Ishikawa (cell line): Measurements from ENCODE around the gene PYCARD.

ENCODE experiments used
- CEBPB ChIP-seq: IDR thresholded peaks from 2 replicates; pipeline ENCODE4 v1.6.1; 2012
- CREB1 ChIP-seq: IDR thresholded peaks from 2 replicates; pipeline ENCODE4 v1.6.1; 2012; ENCODE audit warnings: low read depth
- EGR1 ChIP-seq: IDR thresholded peaks from 2 replicates; pipeline ENCODE4 v1.6.1; 2012
- EP300 ChIP-seq: IDR thresholded peaks from 2 replicates; pipeline ENCODE4 v1.6.1; 2012; ENCODE audit warnings: borderline replicate concordance
- MAX ChIP-seq: IDR thresholded peaks from 2 replicates; pipeline ENCODE4 v1.6.1; 2012
- NFIC ChIP-seq: IDR thresholded peaks from 2 replicates; pipeline ENCODE4 v1.6.1; 2012
- TAF1 ChIP-seq: IDR thresholded peaks from 2 replicates; pipeline ENCODE4 v1.6.1; 2012; ENCODE audit warnings: low read depth, mild to moderate bottlenecking
- TCF12 ChIP-seq: IDR thresholded peaks from 2 replicates; pipeline ENCODE4 v1.6.1; 2012; ENCODE audit warnings: low read depth
- YY1 ChIP-seq: IDR thresholded peaks from 2 replicates; pipeline ENCODE4 v1.6.1; 2012; ENCODE audit warnings: low read depth

- TF ChIP-seq EP300 (no peak; the same call in 1 of the 2 replicates), MAX (peak; percentile 88), TAF1 (peak; percentile 32; the same call in 1 of the 2 replicates), EGR1 (peak; percentile 81), YY1 (no peak), CREB1 (no peak), CEBPB (no peak), TCF12 (no peak), NFIC (0 out of 2 replicates have a peak, but pooled peaks have one; percentile 16)
These were observed 13.0 kb upstream of the PYCARD start for GRCh38 chr16:31215287-31216162.
